GM18909 (cell line): Measurements from ENCODE around the gene MN1.

Source experiments
- ATAC-seq: cut with Tn5 transposase; IDR thresholded peaks from one replicate; pipeline ENCODE4 v1.9.1; 2021; ENCODE audit warnings: mild to moderate bottlenecking; ENCODE audit not compliant: unreplicated experiment, poor library complexity

MN1 gene

DNA sequence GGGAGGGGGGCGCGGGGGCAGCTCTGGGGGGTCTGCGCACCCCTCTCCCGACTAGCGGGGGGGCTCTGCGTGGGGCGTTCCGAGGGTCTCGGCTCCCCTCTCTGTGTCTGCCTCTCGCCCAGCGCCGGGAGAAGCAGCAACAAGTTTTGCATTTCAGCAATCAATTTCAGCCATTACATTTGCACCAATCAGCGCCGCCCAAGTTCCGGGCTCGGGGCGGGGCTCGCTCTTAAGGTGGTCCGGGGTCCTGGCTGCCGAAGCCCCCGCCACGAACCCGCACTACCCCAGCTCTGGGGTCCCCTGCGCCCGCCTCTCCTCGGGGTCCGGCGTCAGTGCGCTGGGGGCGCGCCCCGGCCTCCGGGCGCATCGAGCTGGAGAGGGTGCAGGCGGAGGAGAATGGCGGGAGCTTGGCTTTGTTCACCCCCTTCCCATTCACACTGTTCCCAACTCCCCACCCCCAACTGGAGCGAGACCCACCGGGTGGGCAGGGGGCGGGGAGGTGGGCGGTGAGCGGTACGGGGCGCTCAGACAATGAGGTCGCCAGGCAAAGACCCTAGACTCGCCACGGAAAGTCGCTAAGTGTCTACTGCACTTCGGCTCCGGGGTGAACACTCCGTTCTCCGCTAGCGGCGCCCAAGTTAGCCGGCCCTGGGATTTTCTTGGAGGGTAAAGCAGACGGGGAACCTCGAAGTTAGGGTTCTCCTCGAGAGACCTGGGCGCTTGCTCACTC is at the start of gene MN1:
TSS of gene MN1 (minus strand) at position 141 of the 730 bp plus-strand sequence. CDS start 1,213 bp downstream, outside the sequence.
- no peak for ATAC-seq

GRCh38 chr22:27850000-27850521 is 48.5 kb upstream of the MN1 start:
- ATAC-seq: no peak

- ATAC-seq: no peak
Measured at GRCh38 chr22:27848005-27848404, 46.4 kb upstream of the MN1 start.

GRCh38 chr22:27846910-27847309 is 45.4 kb upstream of the MN1 start:
- ATAC-seq: no peak

DNA sequence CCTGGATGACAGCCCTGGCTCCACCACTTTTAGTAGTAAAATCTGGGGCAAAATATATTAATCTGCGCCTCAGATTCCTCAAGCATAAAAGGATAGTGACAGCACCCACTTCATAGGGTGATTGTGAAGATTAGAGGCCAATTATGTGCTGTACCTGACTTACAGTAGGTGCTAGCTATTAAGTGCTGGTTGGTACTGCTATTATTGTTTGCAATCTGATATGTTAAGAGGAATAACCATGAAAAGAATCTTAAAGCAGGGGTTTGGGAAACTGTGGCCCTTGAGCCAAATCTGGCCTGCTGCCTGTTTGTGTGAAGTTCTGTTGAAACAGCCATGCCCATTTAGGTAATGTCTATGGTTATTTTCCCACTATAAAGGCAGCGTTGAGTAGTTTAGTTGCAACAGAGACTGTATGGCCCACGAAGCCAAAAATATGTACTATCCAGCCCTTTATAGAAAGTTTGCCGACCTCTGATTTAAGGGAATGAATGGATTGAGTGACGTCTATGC is 44.7 kb upstream of the MN1 start:
- ATAC-seq: no peak

DNA sequence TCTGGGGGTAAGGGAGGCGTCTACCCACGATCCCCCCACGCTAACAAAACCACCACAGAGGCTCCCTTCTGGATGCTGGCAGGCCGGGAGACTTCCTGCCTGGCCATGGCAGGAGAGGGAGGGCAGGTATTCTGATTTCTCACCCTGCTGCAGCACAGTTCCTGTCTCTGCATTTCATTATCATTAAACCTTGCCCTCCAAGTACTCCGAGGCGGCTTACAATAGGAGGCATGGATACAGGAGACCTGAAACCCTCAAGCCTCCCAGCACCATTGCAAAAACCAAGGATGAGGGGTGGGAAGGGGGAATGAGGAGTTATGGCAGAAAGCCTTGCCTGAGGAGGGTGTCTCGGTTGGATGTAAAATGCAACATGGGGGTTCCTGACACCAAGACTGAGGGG is 44.1 kb upstream of the MN1 start:
- ATAC-seq: no peak

- ATAC-seq: no peak
Measured at GRCh38 chr22:27844656-27845591, 43.4 kb upstream of the MN1 start.

GRCh38 chr22:27844256-27844655 is 42.7 kb upstream of the MN1 start:
- no peak for ATAC-seq

DNA sequence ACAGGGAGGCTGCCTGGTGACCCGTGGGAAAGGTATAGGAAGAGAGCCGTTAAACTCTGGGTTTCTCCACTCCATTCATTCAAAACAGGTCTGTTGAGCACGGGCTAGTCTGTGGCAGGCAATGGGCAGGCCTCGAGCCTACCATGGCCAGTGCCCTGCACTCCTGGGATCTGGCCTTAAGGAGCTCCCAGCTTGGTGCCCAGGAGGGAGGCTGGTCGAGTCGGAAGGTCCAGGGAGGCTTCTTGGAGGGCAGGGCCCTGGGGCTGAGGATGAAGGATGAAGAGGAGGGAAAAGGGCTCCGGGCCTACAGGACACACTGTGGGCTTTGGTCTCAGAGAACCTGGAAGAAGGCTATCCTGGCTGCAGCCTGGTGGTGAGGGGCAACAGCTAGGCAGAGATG is 41.9 kb upstream of the MN1 start:
- no peak for ATAC-seq

DNA sequence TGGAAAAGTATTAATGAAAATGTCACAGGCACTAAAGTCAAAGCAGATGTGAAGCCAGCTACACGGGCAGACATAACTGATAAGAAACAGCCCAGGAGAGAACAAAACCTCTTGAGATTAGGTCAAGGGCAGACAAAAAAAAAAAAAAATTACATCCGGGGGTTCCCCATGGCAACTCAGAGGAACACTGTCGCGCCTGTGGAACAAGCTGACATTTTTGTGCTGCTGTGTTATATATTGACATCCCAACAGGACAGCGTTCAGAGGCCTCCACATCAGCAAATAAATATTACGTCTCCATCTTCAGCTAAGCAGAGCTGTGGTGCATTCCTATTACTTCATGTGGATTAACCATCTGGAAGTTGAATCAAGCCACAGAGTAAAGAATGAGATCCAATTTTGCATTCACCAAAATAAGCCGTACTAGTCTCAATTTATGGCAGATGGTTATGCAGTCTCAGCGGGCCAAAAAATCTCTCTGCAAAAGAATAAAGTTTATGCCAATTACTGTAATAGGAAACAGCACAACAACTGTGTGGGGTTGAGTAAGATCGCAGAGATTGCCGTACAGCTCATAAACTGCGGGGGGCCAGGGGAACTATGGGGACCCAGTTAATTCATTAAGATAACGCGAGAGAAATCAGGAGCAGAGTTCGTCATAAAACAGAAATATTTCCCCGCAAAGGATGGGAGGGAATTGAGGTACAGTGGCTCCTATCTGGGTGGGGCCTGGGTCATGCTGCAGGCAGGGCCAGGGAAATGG is 41.3 kb upstream of the MN1 start:
- no peak for ATAC-seq

- ATAC-seq: no peak
Measured at GRCh38 chr22:27842201-27842600, 40.6 kb upstream of the MN1 start.

DNA sequence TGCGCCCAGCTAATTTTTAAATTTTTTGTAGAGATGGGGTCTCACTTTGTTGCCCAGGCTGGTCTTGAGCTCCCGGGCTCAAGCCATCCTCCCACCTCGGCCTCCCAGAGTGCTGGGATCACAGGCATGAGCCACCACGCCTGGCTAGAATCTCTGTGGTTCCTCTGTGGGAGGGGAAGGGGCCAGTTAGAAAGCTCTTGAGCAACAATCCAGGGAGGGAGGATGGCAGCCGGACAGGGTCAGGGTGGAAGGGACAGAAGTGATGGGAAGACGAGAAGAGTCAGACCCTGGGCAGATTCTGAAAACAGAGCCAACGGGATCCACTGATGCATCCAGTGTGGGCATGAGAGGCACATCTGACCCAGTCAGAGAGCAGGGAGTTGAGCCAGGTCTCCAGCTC is 38.9 kb upstream of the MN1 start:
- no peak for ATAC-seq

DNA sequence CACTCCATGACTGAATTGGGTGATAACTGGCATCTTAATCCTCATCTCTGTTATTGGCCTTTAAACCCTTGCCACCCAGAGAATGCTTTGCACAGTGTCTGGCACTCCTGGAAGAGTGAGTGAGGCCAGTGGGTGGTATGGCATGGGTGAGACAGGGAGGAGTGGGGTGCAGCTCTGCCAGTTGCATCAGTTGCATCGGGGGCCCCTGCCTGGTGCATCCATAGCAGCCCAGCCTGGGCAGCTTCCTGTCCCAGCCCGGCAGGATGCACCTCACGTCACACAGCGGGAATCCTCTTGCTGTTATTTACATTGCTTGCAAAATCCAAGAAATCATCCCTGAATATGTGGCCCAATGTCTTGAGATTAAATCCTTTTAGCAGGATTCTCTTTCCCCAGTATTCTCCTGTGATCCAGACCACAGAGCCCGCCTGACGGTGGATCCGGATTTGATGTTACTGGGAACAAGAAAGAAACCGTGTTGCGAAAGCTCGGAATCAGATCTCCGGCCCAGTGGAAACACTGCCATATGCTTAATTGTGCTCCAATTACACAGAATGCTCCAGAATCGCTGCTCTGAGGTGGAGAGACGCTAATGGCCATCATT is 37.6 kb upstream of the MN1 start:
- ATAC-seq: no peak

DNA sequence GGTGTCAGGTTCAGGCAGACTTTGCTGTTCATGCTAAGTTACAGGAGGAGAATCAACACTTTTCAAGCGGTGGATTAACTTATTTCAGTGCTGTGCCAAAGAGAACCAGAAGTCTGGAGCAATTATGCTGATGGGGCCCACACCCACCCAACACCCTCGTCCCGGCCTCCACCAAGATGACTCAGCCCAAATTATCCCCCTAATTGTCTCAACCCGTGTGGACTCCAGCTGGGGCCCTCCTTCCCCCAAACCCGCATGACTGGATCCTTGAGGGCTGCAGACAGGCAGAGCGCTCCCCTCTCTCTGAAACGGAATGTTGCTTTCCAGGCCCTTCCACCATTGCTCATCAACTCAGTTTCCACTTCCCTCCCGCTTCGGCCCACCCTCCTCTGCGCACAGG is 34.6 kb upstream of the MN1 start:
- ATAC-seq: no peak

GRCh38 chr22:27835446-27835845 is 33.9 kb upstream of the MN1 start:
- no peak for ATAC-seq

- ATAC-seq: no peak
Measured at GRCh38 chr22:27834364-27835185, 33.0 kb upstream of the MN1 start.

DNA sequence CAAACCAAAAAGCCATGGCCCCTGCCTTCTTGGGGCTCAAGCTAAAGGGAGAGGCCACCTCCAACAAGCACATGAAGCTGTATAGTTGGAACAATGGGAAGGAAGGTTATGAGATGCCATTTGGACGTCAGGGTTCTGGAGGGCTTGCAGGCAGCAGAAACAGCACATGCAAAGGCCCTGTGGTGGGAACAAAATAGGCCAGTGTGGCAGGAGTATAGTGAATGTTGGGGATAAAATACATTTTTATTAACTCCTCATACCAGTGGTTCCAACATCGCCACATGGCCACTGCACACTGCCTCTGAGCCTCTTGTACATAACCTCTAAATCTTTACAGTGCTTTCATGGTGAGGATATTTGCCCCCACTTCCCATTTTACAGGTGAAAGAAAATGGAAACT is 32.2 kb upstream of the MN1 start:
- no peak for ATAC-seq

- ATAC-seq: no peak
Measured at GRCh38 chr22:27832606-27833005, 31.1 kb upstream of the MN1 start.

DNA sequence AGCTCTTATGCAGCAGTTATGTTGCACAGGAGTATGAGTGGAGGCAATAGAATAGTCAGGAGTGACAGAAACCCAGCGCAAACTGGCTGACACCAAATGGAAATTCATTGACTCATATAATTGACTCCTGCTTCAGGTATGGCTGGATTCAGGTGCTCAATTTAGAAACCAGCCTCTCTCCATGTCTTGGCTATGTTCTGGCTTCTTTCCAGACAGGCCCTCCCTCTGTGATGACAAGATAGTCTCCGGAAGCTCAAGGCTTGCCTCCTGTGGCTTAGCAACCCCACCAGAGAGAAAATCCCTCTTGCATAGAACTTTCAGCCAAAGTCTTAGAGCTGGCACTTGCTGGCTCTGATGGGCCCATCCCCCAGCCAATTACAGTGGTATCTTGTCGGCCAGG is 28.1 kb upstream of the MN1 start:
- no peak for ATAC-seq
